ENCODE results near the gene RIN2.

The RIN2 gene

DNA sequence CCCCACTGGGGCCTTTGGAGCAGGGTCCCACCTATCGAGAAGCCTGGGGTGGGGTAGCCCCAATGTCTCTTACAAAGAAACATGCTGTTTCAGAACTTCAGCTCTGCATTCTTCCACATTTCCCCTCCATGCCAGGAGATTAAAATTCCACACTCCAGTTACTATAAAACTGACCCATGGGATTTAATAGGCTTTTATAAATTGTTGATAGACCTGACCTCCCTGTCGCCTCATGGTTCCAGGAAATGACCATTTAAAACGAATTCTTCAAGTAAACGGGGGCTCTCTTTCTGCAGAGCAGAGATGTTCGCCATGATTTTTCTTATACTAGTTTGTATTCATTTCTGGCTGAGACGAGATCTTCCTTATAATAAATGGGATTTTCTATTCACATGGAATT, 19.3 kb downstream of the RIN2 start:
- no peak for ATAC-seq

DNA sequence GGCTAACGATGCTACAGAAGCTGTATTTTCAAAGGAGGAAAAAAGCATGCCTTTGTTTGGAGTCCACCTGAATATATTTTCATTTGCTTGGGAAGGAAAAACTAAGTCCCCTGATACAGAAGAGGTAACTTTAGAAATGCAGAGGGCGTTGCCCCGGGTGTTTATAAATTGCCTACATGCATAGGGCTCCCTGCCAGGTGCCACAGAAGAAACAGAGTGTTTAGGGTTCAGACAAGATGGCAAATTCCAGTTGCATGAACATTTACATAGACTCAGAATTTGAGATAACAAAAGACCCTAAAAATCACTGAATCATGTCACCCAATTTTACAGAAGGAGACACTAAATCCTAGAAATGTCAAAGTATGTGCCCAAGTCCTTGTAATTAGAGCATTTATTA, 19.9 kb downstream of the RIN2 start:
- ATAC-seq: no peak
- no peak for TF ChIP-seq TCF4 (CRISPR knock-in tag; IDR thresholded peaks at IDR 0.05; ENCODE audit: borderline replicate concordance)
- no peak for TF ChIP-seq ZFP3 (CRISPR knock-in tag; IDR thresholded peaks at IDR 0.05)
- no peak for TF ChIP-seq ISL1 (CRISPR knock-in tag; IDR thresholded peaks at IDR 0.05)
- TF ChIP-seq ZNF70 (CRISPR knock-in tag; IDR thresholded peaks at IDR 0.05): no peak
- TF ChIP-seq BACH2 (CRISPR knock-in tag; IDR thresholded peaks at IDR 0.05; ENCODE audit: borderline replicate concordance): no peak
- TF ChIP-seq TOX (CRISPR knock-in tag; IDR thresholded peaks at IDR 0.05; ENCODE audit: borderline replicate concordance): no peak
- no peak for TF ChIP-seq ZNF565 (CRISPR knock-in tag; conservative IDR thresholded peaks at IDR 0.05; ENCODE audit: low read depth)
- TF ChIP-seq, protein P1, sequence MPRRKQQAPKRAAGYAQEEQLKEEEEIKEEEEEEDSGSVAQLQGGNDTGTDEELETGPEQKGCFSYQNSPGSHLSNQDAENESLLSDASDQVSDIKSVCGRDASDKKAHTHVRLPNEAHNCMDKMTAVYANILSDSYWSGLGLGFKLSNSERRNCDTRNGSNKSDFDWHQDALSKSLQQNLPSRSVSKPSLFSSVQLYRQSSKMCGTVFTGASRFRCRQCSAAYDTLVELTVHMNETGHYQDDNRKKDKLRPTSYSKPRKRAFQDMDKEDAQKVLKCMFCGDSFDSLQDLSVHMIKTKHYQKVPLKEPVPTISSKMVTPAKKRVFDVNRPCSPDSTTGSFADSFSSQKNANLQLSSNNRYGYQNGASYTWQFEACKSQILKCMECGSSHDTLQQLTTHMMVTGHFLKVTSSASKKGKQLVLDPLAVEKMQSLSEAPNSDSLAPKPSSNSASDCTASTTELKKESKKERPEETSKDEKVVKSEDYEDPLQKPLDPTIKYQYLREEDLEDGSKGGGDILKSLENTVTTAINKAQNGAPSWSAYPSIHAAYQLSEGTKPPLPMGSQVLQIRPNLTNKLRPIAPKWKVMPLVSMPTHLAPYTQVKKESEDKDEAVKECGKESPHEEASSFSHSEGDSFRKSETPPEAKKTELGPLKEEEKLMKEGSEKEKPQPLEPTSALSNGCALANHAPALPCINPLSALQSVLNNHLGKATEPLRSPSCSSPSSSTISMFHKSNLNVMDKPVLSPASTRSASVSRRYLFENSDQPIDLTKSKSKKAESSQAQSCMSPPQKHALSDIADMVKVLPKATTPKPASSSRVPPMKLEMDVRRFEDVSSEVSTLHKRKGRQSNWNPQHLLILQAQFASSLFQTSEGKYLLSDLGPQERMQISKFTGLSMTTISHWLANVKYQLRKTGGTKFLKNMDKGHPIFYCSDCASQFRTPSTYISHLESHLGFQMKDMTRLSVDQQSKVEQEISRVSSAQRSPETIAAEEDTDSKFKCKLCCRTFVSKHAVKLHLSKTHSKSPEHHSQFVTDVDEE (CRISPR knock-in tag; IDR thresholded peaks at IDR 0.05): no peak
- TF ChIP-seq, protein P2, sequence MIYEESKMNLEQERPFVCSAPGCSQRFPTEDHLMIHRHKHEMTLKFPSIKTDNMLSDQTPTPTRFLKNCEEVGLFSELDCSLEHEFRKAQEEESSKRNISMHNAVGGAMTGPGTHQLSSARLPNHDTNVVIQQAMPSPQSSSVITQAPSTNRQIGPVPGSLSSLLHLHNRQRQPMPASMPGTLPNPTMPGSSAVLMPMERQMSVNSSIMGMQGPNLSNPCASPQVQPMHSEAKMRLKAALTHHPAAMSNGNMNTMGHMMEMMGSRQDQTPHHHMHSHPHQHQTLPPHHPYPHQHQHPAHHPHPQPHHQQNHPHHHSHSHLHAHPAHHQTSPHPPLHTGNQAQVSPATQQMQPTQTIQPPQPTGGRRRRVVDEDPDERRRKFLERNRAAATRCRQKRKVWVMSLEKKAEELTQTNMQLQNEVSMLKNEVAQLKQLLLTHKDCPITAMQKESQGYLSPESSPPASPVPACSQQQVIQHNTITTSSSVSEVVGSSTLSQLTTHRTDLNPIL (CRISPR knock-in tag; IDR thresholded peaks at IDR 0.05; ENCODE audit: low read depth): no peak
- TF ChIP-seq SNAI2 (CRISPR knock-in tag; IDR thresholded peaks at IDR 0.05): no peak
- no peak for TF ChIP-seq CSDC2 (CRISPR knock-in tag; IDR thresholded peaks at IDR 0.05)
- no peak for TF ChIP-seq ZFP30 (CRISPR knock-in tag; IDR thresholded peaks at IDR 0.05)
- no peak for TF ChIP-seq RARB (CRISPR knock-in tag; IDR thresholded peaks at IDR 0.05)
- TF ChIP-seq ESRRG (CRISPR knock-in tag; IDR thresholded peaks at IDR 0.05): no peak
- TF ChIP-seq, protein P3, sequence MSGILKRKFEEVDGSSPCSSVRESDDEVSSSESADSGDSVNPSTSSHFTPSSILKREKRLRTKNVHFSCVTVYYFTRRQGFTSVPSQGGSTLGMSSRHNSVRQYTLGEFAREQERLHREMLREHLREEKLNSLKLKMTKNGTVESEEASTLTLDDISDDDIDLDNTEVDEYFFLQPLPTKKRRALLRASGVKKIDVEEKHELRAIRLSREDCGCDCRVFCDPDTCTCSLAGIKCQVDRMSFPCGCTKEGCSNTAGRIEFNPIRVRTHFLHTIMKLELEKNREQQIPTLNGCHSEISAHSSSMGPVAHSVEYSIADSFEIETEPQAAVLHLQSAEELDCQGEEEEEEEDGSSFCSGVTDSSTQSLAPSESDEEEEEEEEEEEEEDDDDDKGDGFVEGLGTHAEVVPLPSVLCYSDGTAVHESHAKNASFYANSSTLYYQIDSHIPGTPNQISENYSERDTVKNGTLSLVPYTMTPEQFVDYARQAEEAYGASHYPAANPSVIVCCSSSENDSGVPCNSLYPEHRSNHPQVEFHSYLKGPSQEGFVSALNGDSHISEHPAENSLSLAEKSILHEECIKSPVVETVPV (CRISPR knock-in tag; IDR thresholded peaks at IDR 0.05): no peak
- TF ChIP-seq ZNF8 (CRISPR knock-in tag; IDR thresholded peaks at IDR 0.05): no peak
- TF ChIP-seq GLIS3 (CRISPR knock-in tag; IDR thresholded peaks at IDR 0.05): no peak

More for the DNA sequence above, 19.3 kb downstream of the RIN2 start:
- TF ChIP-seq, protein P4, sequence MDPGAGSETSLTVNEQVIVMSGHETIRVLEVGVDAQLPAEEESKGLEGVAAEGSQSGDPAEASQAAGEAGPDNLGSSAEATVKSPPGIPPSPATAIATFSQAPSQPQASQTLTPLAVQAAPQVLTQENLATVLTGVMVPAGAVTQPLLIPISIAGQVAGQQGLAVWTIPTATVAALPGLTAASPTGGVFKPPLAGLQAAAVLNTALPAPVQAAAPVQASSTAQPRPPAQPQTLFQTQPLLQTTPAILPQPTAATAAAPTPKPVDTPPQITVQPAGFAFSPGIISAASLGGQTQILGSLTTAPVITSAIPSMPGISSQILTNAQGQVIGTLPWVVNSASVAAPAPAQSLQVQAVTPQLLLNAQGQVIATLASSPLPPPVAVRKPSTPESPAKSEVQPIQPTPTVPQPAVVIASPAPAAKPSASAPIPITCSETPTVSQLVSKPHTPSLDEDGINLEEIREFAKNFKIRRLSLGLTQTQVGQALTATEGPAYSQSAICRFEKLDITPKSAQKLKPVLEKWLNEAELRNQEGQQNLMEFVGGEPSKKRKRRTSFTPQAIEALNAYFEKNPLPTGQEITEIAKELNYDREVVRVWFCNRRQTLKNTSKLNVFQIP (CRISPR knock-in tag; IDR thresholded peaks at IDR 0.05; ENCODE audit: borderline replicate concordance, low read depth): no peak
- TF ChIP-seq ISL1 (CRISPR knock-in tag; IDR thresholded peaks at IDR 0.05) (no peak), ARNTL (CRISPR knock-in tag; IDR thresholded peaks at IDR 0.05; ENCODE audit: borderline replicate concordance, low read depth) (no peak), ZC3H10 (CRISPR knock-in tag; IDR thresholded peaks at IDR 0.05) (no peak), PPARA (CRISPR knock-in tag; IDR thresholded peaks at IDR 0.05; ENCODE audit: borderline replicate concordance) (no peak), TOX (CRISPR knock-in tag; IDR thresholded peaks at IDR 0.05; ENCODE audit: borderline replicate concordance) (no peak), RARB (CRISPR knock-in tag; IDR thresholded peaks at IDR 0.05) (no peak), ZNF565 (CRISPR knock-in tag; conservative IDR thresholded peaks at IDR 0.05; ENCODE audit: low read depth) (no peak), TCF4 (CRISPR knock-in tag; IDR thresholded peaks at IDR 0.05; ENCODE audit: borderline replicate concordance) (no peak), ZNF8 (CRISPR knock-in tag; IDR thresholded peaks at IDR 0.05) (no peak), GLIS3 (CRISPR knock-in tag; IDR thresholded peaks at IDR 0.05) (no peak), ZFP30 (CRISPR knock-in tag; IDR thresholded peaks at IDR 0.05) (no peak), CSDC2 (CRISPR knock-in tag; IDR thresholded peaks at IDR 0.05) (no peak), OSR1 (CRISPR knock-in tag; IDR thresholded peaks at IDR 0.05) (no peak), SNAI2 (CRISPR knock-in tag; IDR thresholded peaks at IDR 0.05) (no peak)
- TF ChIP-seq, protein P5, sequence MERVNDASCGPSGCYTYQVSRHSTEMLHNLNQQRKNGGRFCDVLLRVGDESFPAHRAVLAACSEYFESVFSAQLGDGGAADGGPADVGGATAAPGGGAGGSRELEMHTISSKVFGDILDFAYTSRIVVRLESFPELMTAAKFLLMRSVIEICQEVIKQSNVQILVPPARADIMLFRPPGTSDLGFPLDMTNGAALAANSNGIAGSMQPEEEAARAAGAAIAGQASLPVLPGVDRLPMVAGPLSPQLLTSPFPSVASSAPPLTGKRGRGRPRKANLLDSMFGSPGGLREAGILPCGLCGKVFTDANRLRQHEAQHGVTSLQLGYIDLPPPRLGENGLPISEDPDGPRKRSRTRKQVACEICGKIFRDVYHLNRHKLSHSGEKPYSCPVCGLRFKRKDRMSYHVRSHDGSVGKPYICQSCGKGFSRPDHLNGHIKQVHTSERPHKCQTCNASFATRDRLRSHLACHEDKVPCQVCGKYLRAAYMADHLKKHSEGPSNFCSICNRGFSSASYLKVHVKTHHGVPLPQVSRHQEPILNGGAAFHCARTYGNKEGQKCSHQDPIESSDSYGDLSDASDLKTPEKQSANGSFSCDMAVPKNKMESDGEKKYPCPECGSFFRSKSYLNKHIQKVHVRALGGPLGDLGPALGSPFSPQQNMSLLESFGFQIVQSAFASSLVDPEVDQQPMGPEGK (CRISPR knock-in tag; IDR thresholded peaks at IDR 0.05; ENCODE audit: borderline replicate concordance): no peak
- TF ChIP-seq, protein P1 (CRISPR knock-in tag; IDR thresholded peaks at IDR 0.05): no peak
- TF ChIP-seq, protein P3 (CRISPR knock-in tag; IDR thresholded peaks at IDR 0.05): no peak

Measured in SK-N-SH treated with all-trans-retinoic acid at 6 μM for 48 hours (cell line).